ENCODE measurements around the gene ODF2.

The ODF2 gene

DNA sequence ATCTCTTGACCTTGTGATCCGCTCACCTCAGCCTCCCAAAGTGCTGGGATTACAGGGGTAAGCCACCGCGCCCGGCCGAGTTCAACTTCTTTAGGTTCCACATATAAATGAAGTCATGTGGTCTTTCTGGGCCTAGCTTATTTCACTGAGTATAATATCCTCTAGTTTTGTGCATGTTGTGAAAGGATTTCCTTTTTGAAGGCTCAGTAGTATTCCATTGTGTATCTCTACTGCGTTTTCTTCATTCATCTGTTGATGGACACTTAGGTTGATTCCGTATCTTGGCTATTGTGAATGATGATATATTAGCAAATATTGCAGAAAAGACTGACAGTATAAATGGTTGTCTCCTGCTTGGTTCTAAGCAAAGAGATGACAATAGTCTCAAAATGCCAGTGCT, 20.1 kb downstream of the ODF2 start:
- Histone ChIP-seq H3K36me3 (ENCODE audit: control insufficient read depth in 4 of 4, insufficient read depth in 4 of 4, low read length in 3 of 4) (peaks cover 18 to 55% (median 36%) of the 10 kb centered on the region in 4 experiments), H3K27ac (ENCODE audit: insufficient read depth in 1 of 2, low read depth in 1 of 2, low read length in 2 of 2, poor library complexity in 1 of 2, severe bottlenecking in 2 of 2) (no peak overlapping the region), H3K4me1 (ENCODE audit: control extremely low read depth in 1 of 4, control insufficient read depth in 4 of 4, insufficient read depth in 4 of 4, low read length in 3 of 4) (peaks cover 0 to 3% (median 0%) of the 10 kb centered on the region in 4 experiments), H3K27me3 (replicated peaks in 2 of 5; ENCODE audit: control insufficient read depth in 4 of 5, insufficient read depth in 5 of 5, low read length in 4 of 5) (no peaks in the 10 kb centered on the region), H3K9me3 (ENCODE audit: control extremely low read depth in 1 of 5, control insufficient read depth in 4 of 5, insufficient read depth in 2 of 5, low read depth in 1 of 5, low read length in 4 of 5) (no peaks in the 10 kb centered on the region), H3K4me3 (ENCODE audit: control insufficient read depth in 1 of 7, extremely low read depth in 1 of 7, insufficient read depth in 4 of 7, low read depth in 2 of 7, low read length in 6 of 7) (no peak overlapping the region)
- DNase-seq, result no peak
- POLR2A ChIA-PET, result no interaction called here
- CTCF ChIA-PET, result no interaction called here
- WGBS (ENCODE audit: insufficient coverage), result 100% methylated on average over 3 of the region's 7 CpGs

- H3K27ac ChIP-seq (ENCODE audit: insufficient read depth in 1 of 2, low read depth in 1 of 2, low read length in 2 of 2, poor library complexity in 1 of 2, severe bottlenecking in 2 of 2), result no peak overlapping the region
- POLR2A ChIA-PET, result no interaction called here
- H3K4me1 ChIP-seq (ENCODE audit: control extremely low read depth in 1 of 4, control insufficient read depth in 4 of 4, insufficient read depth in 4 of 4, low read length in 3 of 4), result no peaks in the 10 kb centered on the region
- no peak overlapping the region for H3K4me3 ChIP-seq (ENCODE audit: control insufficient read depth in 1 of 7, extremely low read depth in 1 of 7, insufficient read depth in 4 of 7, low read depth in 2 of 7, low read length in 6 of 7)
- no peaks in the 10 kb centered on the region for H3K9me3 ChIP-seq (ENCODE audit: control extremely low read depth in 1 of 5, control insufficient read depth in 4 of 5, insufficient read depth in 2 of 5, low read depth in 1 of 5, low read length in 4 of 5)
- WGBS (ENCODE audit: insufficient coverage), result 100% methylated on average over 1 of the region's 1 CpG
- CTCF ChIA-PET, result interaction anchor here (1.3 to 2.0 kb wide), 2 partner anchors 11 to 16 kb away, joined by 4 read pairs; no protein-coding TSS in a partner anchor
- H3K36me3 ChIP-seq (ENCODE audit: control insufficient read depth in 4 of 4, insufficient read depth in 4 of 4, low read length in 3 of 4), result peaks cover 24 to 66% (median 50%) of the 10 kb centered on the region in 4 experiments
- no peaks in the 10 kb centered on the region for H3K27me3 ChIP-seq (replicated peaks in 2 of 5; ENCODE audit: control insufficient read depth in 4 of 5, insufficient read depth in 5 of 5, low read length in 4 of 5)
- DNase-seq, result no peak
These were observed 23.5 kb downstream of the ODF2 start for GRCh38 chr9:128479262-128479661.

DNA sequence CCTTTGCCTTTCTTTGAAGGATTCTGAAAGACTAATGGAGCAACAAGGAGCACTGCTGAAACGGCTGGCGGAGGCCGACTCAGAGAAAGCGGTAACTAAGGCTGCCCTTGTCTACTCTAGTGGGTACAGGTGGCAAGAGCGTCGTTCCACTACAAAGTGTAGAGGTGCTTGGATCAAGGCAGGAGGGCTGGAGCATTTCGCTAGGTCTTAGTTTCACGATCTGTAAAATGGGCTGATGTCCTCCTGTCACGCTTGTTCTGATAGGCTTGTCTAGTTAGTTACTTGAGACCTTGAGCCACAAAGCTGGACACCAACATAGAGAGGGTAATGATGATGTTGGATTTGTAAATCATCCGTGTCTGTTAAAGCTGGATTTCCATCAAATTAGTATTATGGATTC, 25.8 kb downstream of the ODF2 start:
- H3K9me3 ChIP-seq (ENCODE audit: control extremely low read depth in 1 of 5, control insufficient read depth in 4 of 5, insufficient read depth in 2 of 5, low read depth in 1 of 5, low read length in 4 of 5), result no peaks in the 10 kb centered on the region
- 98% methylated on average over 8 of the region's 10 CpGs for WGBS (ENCODE audit: insufficient coverage)
- no peak overlapping the region for H3K4me3 ChIP-seq (ENCODE audit: control insufficient read depth in 1 of 7, extremely low read depth in 1 of 7, insufficient read depth in 4 of 7, low read depth in 2 of 7, low read length in 6 of 7)
- ChIA-PET POLR2A (interaction anchor here (0.7 kb wide), 1 partner anchor 77 kb away, joined by 3 read pairs; no protein-coding TSS in a partner anchor), CTCF (interaction anchor here (0.9 to 3.8 kb wide), 2 partner anchors 9 to 14 kb away, joined by 4 to 17 read pairs; no protein-coding TSS in a partner anchor)
- peaks cover 26 to 77% (median 62%) of the 10 kb centered on the region in 4 experiments for H3K36me3 ChIP-seq (ENCODE audit: control insufficient read depth in 4 of 4, insufficient read depth in 4 of 4, low read length in 3 of 4)
- H3K27me3 ChIP-seq (replicated peaks in 2 of 5; ENCODE audit: control insufficient read depth in 4 of 5, insufficient read depth in 5 of 5, low read length in 4 of 5), result no peaks in the 10 kb centered on the region
- H3K27ac ChIP-seq (ENCODE audit: insufficient read depth in 1 of 2, low read depth in 1 of 2, low read length in 2 of 2, poor library complexity in 1 of 2, severe bottlenecking in 2 of 2), result no peak overlapping the region
- DNase-seq, result no peak
- H3K4me1 ChIP-seq (ENCODE audit: control extremely low read depth in 1 of 4, control insufficient read depth in 4 of 4, insufficient read depth in 4 of 4, low read length in 3 of 4), result no peaks in the 10 kb centered on the region

DNA sequence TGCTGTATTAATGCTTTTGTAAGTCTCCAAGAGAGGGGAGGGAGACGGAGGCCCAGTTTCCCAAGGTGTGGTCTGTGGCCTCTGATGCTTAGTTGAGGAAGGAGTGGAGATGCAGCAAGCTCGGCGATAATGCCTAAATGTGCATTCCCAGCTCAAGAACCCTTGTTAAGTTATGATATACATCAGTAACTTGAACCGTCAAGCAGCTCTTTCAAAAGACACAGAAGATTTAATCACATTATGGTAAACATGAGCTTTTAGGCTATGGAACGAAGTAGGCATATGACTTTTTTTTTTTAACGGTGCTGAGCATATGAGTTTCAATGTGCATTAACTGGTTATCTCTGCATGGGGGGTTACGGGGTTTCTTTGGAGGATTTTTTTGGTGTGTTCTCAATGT, 26.4 kb downstream of the ODF2 start:
- Histone ChIP-seq H3K9me3 (ENCODE audit: control extremely low read depth in 1 of 5, control insufficient read depth in 4 of 5, insufficient read depth in 2 of 5, low read depth in 1 of 5, low read length in 4 of 5) (no peaks in the 10 kb centered on the region), H3K4me1 (ENCODE audit: control extremely low read depth in 1 of 4, control insufficient read depth in 4 of 4, insufficient read depth in 4 of 4, low read length in 3 of 4) (no peaks in the 10 kb centered on the region), H3K4me3 (ENCODE audit: control insufficient read depth in 1 of 7, extremely low read depth in 1 of 7, insufficient read depth in 4 of 7, low read depth in 2 of 7, low read length in 6 of 7) (no peak overlapping the region), H3K27me3 (replicated peaks in 2 of 5; ENCODE audit: control insufficient read depth in 4 of 5, insufficient read depth in 5 of 5, low read length in 4 of 5) (no peaks in the 10 kb centered on the region), H3K27ac (ENCODE audit: insufficient read depth in 1 of 2, low read depth in 1 of 2, low read length in 2 of 2, poor library complexity in 1 of 2, severe bottlenecking in 2 of 2) (no peak overlapping the region), H3K36me3 (ENCODE audit: control insufficient read depth in 4 of 4, insufficient read depth in 4 of 4, low read length in 3 of 4) (peaks cover 26 to 84% (median 65%) of the 10 kb centered on the region in 4 experiments)
- POLR2A ChIA-PET, result interaction anchor here (0.7 kb wide), 1 partner anchor 77 kb away, joined by 3 read pairs; no protein-coding TSS in a partner anchor
- CTCF ChIA-PET, result interaction anchor here (0.9 to 3.8 kb wide), 2 partner anchors 8 to 13 kb away, joined by 4 to 17 read pairs; no protein-coding TSS in a partner anchor
- 100% methylated on average over 2 of the region's 7 CpGs for WGBS (ENCODE audit: insufficient coverage)
- no peak for DNase-seq

DNA sequence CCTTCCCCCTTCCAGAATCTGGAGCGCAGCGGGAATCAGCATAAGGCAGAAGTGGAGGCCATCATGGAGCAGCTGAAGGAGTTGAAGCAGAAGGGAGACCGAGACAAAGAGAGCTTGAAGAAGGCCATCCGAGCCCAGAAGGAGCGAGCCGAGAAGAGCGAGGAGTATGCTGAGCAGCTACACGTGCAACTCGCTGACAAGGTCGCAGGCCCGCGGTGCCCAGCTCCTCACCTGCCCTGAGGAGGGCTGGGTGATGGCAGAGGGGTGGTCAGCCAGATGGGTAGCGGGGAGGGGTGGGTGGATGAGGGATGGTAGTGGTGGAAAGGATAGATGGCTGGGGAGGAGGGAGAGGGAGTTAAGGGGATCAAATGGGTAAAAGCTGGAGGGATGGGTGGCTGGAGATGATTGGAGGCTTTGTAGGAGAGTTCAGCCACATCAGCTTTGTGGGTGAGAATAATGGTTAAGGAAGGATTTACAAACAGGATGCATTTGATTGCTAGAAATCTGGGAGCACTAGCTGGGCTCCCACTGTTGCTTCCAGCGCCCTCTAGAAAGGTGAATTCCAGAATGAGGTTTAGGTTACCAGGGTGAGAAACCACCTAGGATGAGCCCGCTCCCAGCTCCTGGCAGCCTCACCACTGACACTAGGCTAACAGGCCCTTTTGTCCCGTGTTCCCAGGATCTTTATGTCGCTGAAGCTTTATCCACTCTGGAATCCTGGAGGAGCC, 29.0 kb downstream of the ODF2 start:
- POLR2A ChIA-PET, result no interaction called here
- CTCF ChIA-PET, result interaction anchor here (0.8 to 1.7 kb wide), 2 partner anchors 9 to 65 kb away, joined by 3 to 6 read pairs; partner anchors contain the start of gene CERCAM
- H3K27ac ChIP-seq (ENCODE audit: insufficient read depth in 1 of 2, low read depth in 1 of 2, low read length in 2 of 2, poor library complexity in 1 of 2, severe bottlenecking in 2 of 2), result no peak overlapping the region
- peaks cover 22 to 83% (median 67%) of the 10 kb centered on the region in 4 experiments for H3K36me3 ChIP-seq (ENCODE audit: control insufficient read depth in 4 of 4, insufficient read depth in 4 of 4, low read length in 3 of 4)
- no peaks in the 10 kb centered on the region for H3K27me3 ChIP-seq (replicated peaks in 2 of 5; ENCODE audit: control insufficient read depth in 4 of 5, insufficient read depth in 5 of 5, low read length in 4 of 5)
- no peak overlapping the region for H3K4me3 ChIP-seq (ENCODE audit: control insufficient read depth in 1 of 7, extremely low read depth in 1 of 7, insufficient read depth in 4 of 7, low read depth in 2 of 7, low read length in 6 of 7)
- H3K4me1 ChIP-seq (ENCODE audit: control extremely low read depth in 1 of 4, control insufficient read depth in 4 of 4, insufficient read depth in 4 of 4, low read length in 3 of 4), result no peaks in the 10 kb centered on the region
- H3K9me3 ChIP-seq (ENCODE audit: control extremely low read depth in 1 of 5, control insufficient read depth in 4 of 5, insufficient read depth in 2 of 5, low read depth in 1 of 5, low read length in 4 of 5), result no peaks in the 10 kb centered on the region
- DNase-seq, result no peak
- over 99% methylated on average over 17 of the region's 17 CpGs for WGBS (ENCODE audit: insufficient coverage)

GRCh38 chr9:128485414-128485855, 29.6 kb downstream of the ODF2 start:
- H3K4me1 ChIP-seq (ENCODE audit: control extremely low read depth in 1 of 4, control insufficient read depth in 4 of 4, insufficient read depth in 4 of 4, low read length in 3 of 4), result no peaks in the 10 kb centered on the region
- H3K36me3 ChIP-seq (ENCODE audit: control insufficient read depth in 4 of 4, insufficient read depth in 4 of 4, low read length in 3 of 4), result peaks cover 22 to 85% (median 68%) of the 10 kb centered on the region in 4 experiments
- ChIA-PET POLR2A (no interaction called here), CTCF (interaction anchor here (0.8 to 1.7 kb wide), 3 partner anchors 9 to 65 kb away, joined by 3 to 6 read pairs (median 4); partner anchors contain the start of gene CERCAM)
- no peak overlapping the region for H3K27ac ChIP-seq (ENCODE audit: insufficient read depth in 1 of 2, low read depth in 1 of 2, low read length in 2 of 2, poor library complexity in 1 of 2, severe bottlenecking in 2 of 2)
- no peaks in the 10 kb centered on the region for H3K9me3 ChIP-seq (ENCODE audit: control extremely low read depth in 1 of 5, control insufficient read depth in 4 of 5, insufficient read depth in 2 of 5, low read depth in 1 of 5, low read length in 4 of 5)
- DNase-seq, result no peak
- no peaks in the 10 kb centered on the region for H3K27me3 ChIP-seq (replicated peaks in 2 of 5; ENCODE audit: control insufficient read depth in 4 of 5, insufficient read depth in 5 of 5, low read length in 4 of 5)
- WGBS (ENCODE audit: insufficient coverage), result 96% methylated on average over 6 of the region's 7 CpGs
- no peak overlapping the region for H3K4me3 ChIP-seq (ENCODE audit: control insufficient read depth in 1 of 7, extremely low read depth in 1 of 7, insufficient read depth in 4 of 7, low read depth in 2 of 7, low read length in 6 of 7)

GRCh38 chr9:128486201-128486600, 30.4 kb downstream of the ODF2 start:
- Histone ChIP-seq H3K27ac (ENCODE audit: insufficient read depth in 1 of 2, low read depth in 1 of 2, low read length in 2 of 2, poor library complexity in 1 of 2, severe bottlenecking in 2 of 2) (no peak overlapping the region), H3K27me3 (replicated peaks in 2 of 5; ENCODE audit: control insufficient read depth in 4 of 5, insufficient read depth in 5 of 5, low read length in 4 of 5) (no peaks in the 10 kb centered on the region), H3K4me3 (ENCODE audit: control insufficient read depth in 1 of 7, extremely low read depth in 1 of 7, insufficient read depth in 4 of 7, low read depth in 2 of 7, low read length in 6 of 7) (no peak overlapping the region), H3K4me1 (ENCODE audit: control extremely low read depth in 1 of 4, control insufficient read depth in 4 of 4, insufficient read depth in 4 of 4, low read length in 3 of 4) (no peaks in the 10 kb centered on the region), H3K36me3 (ENCODE audit: control insufficient read depth in 4 of 4, insufficient read depth in 4 of 4, low read length in 3 of 4) (peaks cover 20 to 83% (median 64%) of the 10 kb centered on the region in 4 experiments), H3K9me3 (ENCODE audit: control extremely low read depth in 1 of 5, control insufficient read depth in 4 of 5, insufficient read depth in 2 of 5, low read depth in 1 of 5, low read length in 4 of 5) (no peaks in the 10 kb centered on the region)
- CTCF ChIA-PET, result interaction anchor here (0.6 to 1.7 kb wide), 3 partner anchors 8 to 46 kb away, joined by 4 to 6 read pairs (median 4); no protein-coding TSS in a partner anchor
- POLR2A ChIA-PET, result no interaction called here
- DNase-seq, result no peak

All from common myeloid progenitor, CD34-positive (primary cell).